ENCODE results near the gene GATB.
"Not testable (repeated sequence)": the region's sequence is repeated elsewhere in the genome, so short reads cannot be mapped to it uniquely, and the experiment has no call there.

The GATB gene

DNA sequence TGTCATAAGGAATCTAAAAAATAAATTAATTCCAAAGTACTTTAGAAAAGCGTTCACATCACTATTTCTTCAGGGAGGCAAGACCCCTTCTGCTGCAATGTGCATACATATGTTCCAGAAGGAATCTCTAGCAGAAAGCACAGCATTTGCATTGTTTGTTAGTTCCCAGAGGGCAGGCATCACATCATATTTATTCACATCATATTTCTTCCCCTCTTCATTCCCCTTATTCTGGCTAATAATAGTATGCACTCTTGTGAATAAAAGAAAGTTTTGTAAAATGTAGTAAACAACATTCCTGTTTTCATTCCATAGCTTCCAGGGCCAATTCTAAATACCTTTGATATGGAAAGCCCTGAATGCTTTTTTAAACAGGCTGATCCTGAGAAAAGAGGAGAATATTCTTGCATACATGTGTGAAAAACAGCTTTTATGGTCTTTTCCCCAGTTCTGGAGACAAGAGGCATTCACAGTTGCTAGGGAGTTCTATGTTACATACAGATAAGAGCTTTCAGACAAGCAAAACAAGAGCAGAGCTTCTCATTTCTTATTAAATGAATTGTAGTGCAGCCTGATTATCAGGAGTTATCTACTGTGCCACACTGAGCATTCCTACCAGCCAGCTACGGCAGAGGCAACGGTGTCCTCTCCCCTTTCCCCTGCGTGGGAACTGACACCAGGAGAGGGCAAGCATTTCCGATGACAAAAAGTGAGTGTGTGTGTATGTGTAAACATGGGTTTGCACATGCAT, 15.2 kb downstream of the GATB start:
- H3K4me3 ChIP-seq (ENCODE audit: low read depth, low read length), result no peak overlapping the region
- no peaks in the 10 kb centered on the region for H3K27me3 ChIP-seq
- peaks cover 12% of the 10 kb centered on the region for H3K4me1 ChIP-seq
- TF ChIP-seq, protein P1, sequence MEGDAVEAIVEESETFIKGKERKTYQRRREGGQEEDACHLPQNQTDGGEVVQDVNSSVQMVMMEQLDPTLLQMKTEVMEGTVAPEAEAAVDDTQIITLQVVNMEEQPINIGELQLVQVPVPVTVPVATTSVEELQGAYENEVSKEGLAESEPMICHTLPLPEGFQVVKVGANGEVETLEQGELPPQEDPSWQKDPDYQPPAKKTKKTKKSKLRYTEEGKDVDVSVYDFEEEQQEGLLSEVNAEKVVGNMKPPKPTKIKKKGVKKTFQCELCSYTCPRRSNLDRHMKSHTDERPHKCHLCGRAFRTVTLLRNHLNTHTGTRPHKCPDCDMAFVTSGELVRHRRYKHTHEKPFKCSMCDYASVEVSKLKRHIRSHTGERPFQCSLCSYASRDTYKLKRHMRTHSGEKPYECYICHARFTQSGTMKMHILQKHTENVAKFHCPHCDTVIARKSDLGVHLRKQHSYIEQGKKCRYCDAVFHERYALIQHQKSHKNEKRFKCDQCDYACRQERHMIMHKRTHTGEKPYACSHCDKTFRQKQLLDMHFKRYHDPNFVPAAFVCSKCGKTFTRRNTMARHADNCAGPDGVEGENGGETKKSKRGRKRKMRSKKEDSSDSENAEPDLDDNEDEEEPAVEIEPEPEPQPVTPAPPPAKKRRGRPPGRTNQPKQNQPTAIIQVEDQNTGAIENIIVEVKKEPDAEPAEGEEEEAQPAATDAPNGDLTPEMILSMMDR (IDR thresholded peaks at IDR 0.05; ENCODE audit: low read depth, low read length), result no peak
- no peak for DNase-seq
- no peaks in the 10 kb centered on the region for H3K36me3 ChIP-seq
- no peaks in the 10 kb centered on the region for H3K9me3 ChIP-seq

DNA sequence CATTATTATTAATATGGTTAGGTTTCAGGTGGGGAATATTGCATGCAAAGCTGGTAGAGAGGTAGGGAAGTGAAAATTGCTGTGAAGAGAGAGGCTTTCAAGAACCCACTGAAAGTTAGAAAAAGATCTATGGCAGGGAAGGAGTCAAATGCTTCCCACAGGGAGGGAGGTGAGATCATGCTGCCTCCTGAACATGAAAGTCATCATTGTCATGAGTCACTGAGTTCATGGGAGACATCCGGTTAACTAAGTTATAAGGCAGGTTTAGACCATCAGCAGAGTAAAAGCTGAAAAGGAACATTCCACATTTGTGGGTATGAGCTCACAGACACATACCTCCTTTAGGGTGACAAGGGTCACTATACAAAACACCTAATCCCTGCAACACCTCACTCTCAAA, 16.2 kb downstream of the GATB start:
- Histone ChIP-seq H3K9me3 (no peaks in the 10 kb centered on the region), H3K36me3 (no peaks in the 10 kb centered on the region), H3K4me1 (peaks cover 12% of the 10 kb centered on the region), H3K27me3 (no peaks in the 10 kb centered on the region), H3K4me3 (ENCODE audit: low read depth, low read length) (no peak overlapping the region)
- DNase-seq, result no peak
- TF ChIP-seq, protein P1 (IDR thresholded peaks at IDR 0.05; ENCODE audit: low read depth, low read length), result no peak

DNA sequence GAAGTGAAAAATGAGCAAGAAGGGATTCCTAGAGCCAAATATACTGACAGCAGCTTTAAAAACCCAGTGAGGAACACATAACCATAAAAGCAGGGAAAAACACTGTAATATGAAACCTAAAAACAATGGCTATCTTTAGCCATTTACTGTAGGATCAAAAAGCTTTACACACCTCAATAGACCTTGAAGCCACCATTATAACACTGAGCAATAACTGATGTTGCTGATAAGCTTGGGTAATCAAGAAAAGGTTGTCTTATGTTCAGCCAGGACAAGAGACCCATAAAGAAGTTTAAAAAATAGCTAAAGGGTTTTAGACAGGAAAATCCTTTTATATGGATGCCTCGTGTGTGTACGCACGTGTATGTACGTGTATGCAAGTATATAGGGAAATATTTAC, 16.9 kb downstream of the GATB start:
- H3K27me3 ChIP-seq, result no peaks in the 10 kb centered on the region
- TF ChIP-seq, protein P1 (IDR thresholded peaks at IDR 0.05; ENCODE audit: low read depth, low read length), result no peak
- no peak for DNase-seq

DNA sequence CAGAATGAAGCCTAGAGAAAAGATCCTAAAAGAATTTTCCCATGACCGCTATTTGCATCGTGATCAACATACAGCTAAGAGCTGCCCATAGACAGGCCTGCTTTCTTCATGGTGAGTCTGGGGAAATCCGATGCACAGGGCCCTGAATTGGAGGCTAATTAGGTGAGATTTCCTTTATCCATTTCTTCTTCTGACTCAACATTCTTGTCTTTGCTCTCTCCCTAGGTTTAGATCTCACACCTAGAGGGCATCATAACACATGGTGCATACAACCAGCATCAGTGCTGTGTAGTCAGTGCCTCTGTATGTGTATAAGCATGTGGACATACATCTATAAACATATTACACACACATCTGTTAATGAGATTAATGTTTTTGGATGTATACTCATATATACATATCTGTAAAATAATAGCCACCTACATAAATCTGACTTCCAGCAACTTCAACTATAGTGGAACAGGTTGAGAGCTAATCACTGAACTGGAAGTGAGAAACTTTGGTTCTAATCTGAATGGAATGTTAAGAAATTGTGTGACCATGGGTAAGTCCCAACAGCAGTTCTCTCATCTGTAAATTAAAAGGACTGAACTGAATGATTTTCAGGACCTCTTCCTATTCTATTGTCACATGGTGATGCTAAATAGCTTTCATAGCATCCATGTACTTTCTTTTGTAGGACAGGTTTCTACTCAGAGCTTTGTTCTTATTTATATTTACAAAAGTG, 17.5 kb downstream of the GATB start:
- Histone ChIP-seq H3K4me1 (peaks cover 12% of the 10 kb centered on the region), H3K4me3 (ENCODE audit: low read depth, low read length) (no peak overlapping the region), H3K36me3 (no peaks in the 10 kb centered on the region), H3K9me3 (no peaks in the 10 kb centered on the region), H3K27me3 (no peaks in the 10 kb centered on the region)
- no peak for DNase-seq
- TF ChIP-seq, protein P1 (IDR thresholded peaks at IDR 0.05; ENCODE audit: low read depth, low read length), result no peak

More for the DNA sequence above, 16.9 kb downstream of the GATB start:
- Histone ChIP-seq H3K36me3 (no peaks in the 10 kb centered on the region), H3K4me1 (peaks cover 12% of the 10 kb centered on the region), H3K9me3 (no peaks in the 10 kb centered on the region), H3K4me3 (ENCODE audit: low read depth, low read length) (no peak overlapping the region)

DNA sequence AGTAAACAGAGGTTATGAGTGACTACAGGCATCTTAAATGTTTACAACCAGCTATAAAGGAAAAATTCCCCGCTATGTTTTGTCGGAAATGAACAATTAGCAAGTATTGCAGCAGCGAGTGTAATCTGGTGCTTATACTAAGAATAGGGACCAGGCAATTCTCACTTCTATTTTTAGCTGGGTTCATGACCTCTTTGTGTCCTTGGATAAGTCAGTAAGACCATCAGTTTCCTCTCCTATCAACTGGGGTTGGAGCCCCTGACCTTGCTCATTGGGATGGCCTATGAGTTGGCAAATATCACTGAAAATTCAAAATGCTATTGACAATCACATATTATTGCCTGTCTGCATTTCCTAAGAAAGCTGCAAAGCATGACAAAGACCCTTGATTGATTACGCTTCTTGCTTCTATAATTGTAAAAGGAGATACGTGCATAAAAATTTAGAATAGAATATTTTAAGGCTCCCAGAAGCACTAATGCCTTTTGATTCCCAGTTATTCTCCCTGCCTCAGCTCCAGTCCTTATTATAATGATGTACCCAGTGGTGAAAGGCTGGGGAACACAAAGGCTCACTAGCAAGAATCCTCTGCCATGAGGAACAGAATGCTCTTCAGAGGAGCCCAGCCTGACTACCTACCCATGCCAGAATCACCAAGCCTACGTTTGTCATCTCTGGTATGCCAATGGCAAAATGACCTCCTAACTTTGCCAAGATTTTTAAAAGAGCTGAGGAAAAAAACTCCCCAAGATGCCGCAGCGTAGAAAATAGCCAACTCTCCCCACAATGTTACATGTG, 21.9 kb downstream of the GATB start:
- Histone ChIP-seq H3K27me3 (no peaks in the 10 kb centered on the region), H3K4me1 (no peaks in the 10 kb centered on the region), H3K4me3 (ENCODE audit: low read depth, low read length) (no peak overlapping the region), H3K9me3 (no peaks in the 10 kb centered on the region), H3K36me3 (no peaks in the 10 kb centered on the region)
- TF ChIP-seq, protein P1 (IDR thresholded peaks at IDR 0.05; ENCODE audit: low read depth, low read length), result no peak
- no peak for DNase-seq

DNA sequence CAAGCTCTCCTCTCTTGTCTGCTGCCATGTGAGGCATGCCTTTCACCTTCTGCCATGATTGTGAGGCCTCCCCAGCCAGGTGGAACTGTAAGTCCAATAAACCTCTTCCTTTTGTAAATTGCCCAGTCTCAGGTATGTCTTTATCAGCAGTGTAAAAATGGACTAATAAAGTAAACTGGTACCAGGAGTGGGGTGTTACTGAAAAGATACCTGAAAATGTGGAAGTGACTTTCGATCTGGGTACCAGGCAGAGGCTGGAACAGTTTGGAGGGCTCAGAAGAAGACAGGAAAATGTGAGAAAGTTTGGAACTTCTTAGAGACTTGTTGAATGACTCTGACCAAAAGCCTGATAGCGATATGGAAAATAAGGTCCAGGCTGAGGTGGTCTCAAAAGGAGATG, 24.0 kb downstream of the GATB start:
- H3K4me3 ChIP-seq (ENCODE audit: low read depth, low read length); DNase-seq; H3K27me3 ChIP-seq; H3K4me1 ChIP-seq; H3K9me3 ChIP-seq; H3K36me3 ChIP-seq: not testable (repeated sequence)

Measured in BE2C (cell line).